ENCODE results near the gene FOXL2. TPM values are rescaled to one million over a fixed set of nuclear protein-coding genes. Genes with fewer than 3 reads are reported as not detected.
"Not testable (repeated sequence)": the region's sequence is repeated elsewhere in the genome, so short reads cannot be mapped to it uniquely, and the experiment has no call there.

Gene FOXL2
- total RNA-seq, 1 donor from 2014 or later: 0.09 TPM

- no peak overlapping the region for H3K4me3 Mint-ChIP-seq
Measured at GRCh38 chr3:138923531-138923994, 23.4 kb downstream of the FOXL2 start.

DNA sequence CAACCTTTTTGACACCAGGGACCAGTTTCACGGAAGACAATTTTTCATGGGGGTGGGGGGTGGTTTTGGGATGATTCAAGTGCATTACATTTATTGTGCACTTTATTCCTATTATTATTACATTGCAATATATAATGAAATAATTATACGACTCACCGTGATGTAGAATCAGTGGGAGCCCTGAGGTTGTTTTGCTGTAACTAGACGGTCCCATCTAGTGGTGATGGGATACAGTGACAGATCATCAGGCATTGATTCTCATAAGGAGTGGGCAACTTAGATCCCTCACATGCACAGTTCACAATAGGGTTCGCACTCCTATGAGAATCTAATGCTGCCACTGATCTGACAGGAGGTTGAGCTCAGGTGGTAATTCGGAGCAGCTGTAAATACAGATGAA is 24.5 kb downstream of the FOXL2 start:
- not testable (repeated sequence) for H3K27ac Mint-ChIP-seq (ENCODE audit: unreplicated experiment); H3K9me3 Mint-ChIP-seq; DNase-seq (ENCODE audit: low read depth, low spot score); H3K36me3 Mint-ChIP-seq (ENCODE audit: low read depth); H3K4me1 Mint-ChIP-seq; H3K4me3 Mint-ChIP-seq
- H3K27me3 Mint-ChIP-seq (ENCODE audit: low read depth): peaks cover 30% of the 10 kb centered on the region

More at GRCh38 chr3:138923531-138923994, 23.4 kb downstream of the FOXL2 start:
- TF ChIP-seq, protein P1, sequence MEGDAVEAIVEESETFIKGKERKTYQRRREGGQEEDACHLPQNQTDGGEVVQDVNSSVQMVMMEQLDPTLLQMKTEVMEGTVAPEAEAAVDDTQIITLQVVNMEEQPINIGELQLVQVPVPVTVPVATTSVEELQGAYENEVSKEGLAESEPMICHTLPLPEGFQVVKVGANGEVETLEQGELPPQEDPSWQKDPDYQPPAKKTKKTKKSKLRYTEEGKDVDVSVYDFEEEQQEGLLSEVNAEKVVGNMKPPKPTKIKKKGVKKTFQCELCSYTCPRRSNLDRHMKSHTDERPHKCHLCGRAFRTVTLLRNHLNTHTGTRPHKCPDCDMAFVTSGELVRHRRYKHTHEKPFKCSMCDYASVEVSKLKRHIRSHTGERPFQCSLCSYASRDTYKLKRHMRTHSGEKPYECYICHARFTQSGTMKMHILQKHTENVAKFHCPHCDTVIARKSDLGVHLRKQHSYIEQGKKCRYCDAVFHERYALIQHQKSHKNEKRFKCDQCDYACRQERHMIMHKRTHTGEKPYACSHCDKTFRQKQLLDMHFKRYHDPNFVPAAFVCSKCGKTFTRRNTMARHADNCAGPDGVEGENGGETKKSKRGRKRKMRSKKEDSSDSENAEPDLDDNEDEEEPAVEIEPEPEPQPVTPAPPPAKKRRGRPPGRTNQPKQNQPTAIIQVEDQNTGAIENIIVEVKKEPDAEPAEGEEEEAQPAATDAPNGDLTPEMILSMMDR (conservative IDR thresholded peaks at IDR 0.05): peak; percentile 89
- peaks cover 22% of the 10 kb centered on the region for H3K27me3 Mint-ChIP-seq (ENCODE audit: low read depth)
- no peak overlapping the region for H3K27ac Mint-ChIP-seq (ENCODE audit: unreplicated experiment)
- DNase-seq (ENCODE audit: low read depth, low spot score): peak; percentile 91
- H3K9me3 Mint-ChIP-seq: no peaks in the 10 kb centered on the region
- H3K36me3 Mint-ChIP-seq (ENCODE audit: low read depth): no peaks in the 10 kb centered on the region
- no peaks in the 10 kb centered on the region for H3K4me1 Mint-ChIP-seq

GRCh38 chr3:138921316-138922292 is 25.3 kb downstream of the FOXL2 start:
- TF ChIP-seq, protein P1 (conservative IDR thresholded peaks at IDR 0.05): no peak
- Mint-ChIP-seq H3K4me1 (no peaks in the 10 kb centered on the region), H3K9me3 (no peaks in the 10 kb centered on the region), H3K27me3 (ENCODE audit: low read depth) (peaks cover 36% of the 10 kb centered on the region), H3K4me3 (no peak overlapping the region), H3K36me3 (ENCODE audit: low read depth) (no peaks in the 10 kb centered on the region), H3K27ac (ENCODE audit: unreplicated experiment) (no peak overlapping the region)
- no peak for DNase-seq (ENCODE audit: low read depth, low spot score)

DNA sequence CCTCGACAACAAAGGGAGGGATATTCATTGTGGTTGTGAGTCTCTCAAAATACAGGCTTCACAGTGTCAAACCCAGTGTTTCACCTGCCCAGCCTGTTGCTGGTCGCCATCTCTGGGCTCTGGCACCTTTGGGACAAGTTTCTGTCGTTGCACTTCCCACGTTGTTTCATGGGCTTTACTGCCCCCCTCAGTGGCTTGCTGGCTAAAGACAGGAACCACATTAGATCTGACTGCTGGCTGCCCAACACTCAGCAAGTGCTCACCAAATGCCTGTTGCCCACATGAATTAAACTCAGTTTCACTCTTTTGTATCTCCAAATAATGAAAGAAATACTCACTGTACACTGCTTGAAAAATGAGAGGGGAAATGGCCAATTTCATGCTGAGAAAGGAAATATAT is 27.6 kb downstream of the FOXL2 start:
- TF ChIP-seq, protein P1 (conservative IDR thresholded peaks at IDR 0.05): no peak
- Mint-ChIP-seq H3K4me1 (peaks cover 5% of the 10 kb centered on the region), H3K27me3 (ENCODE audit: low read depth) (peaks cover 34% of the 10 kb centered on the region), H3K27ac (ENCODE audit: unreplicated experiment) (no peak overlapping the region), H3K9me3 (no peaks in the 10 kb centered on the region), H3K36me3 (ENCODE audit: low read depth) (no peaks in the 10 kb centered on the region), H3K4me3 (no peak overlapping the region)
- no peak for DNase-seq (ENCODE audit: low read depth, low spot score)

GRCh38 chr3:138916824-138917223 is 30.1 kb downstream of the FOXL2 start:
- H3K4me3 Mint-ChIP-seq: peak overlapping the region; percentile 25
- H3K27ac Mint-ChIP-seq (ENCODE audit: unreplicated experiment): no peak overlapping the region
- H3K4me1 Mint-ChIP-seq: peaks cover 5% of the 10 kb centered on the region
- no peaks in the 10 kb centered on the region for H3K9me3 Mint-ChIP-seq
- no peaks in the 10 kb centered on the region for H3K36me3 Mint-ChIP-seq (ENCODE audit: low read depth)
- TF ChIP-seq, protein P1 (conservative IDR thresholded peaks at IDR 0.05): no peak
- DNase-seq (ENCODE audit: low read depth, low spot score): no peak
- peaks cover 31% of the 10 kb centered on the region for H3K27me3 Mint-ChIP-seq (ENCODE audit: low read depth)

Measured in neural crest cell (in vitro differentiated cells).